ENCODE measurements around the gene FSD1L. TPM values are rescaled to one million over a fixed set of nuclear protein-coding genes. Genes with fewer than 3 reads are reported as not detected.

FSD1L gene
- polyA plus RNA-seq, 1 experiment = 0.81 TPM

DNA sequence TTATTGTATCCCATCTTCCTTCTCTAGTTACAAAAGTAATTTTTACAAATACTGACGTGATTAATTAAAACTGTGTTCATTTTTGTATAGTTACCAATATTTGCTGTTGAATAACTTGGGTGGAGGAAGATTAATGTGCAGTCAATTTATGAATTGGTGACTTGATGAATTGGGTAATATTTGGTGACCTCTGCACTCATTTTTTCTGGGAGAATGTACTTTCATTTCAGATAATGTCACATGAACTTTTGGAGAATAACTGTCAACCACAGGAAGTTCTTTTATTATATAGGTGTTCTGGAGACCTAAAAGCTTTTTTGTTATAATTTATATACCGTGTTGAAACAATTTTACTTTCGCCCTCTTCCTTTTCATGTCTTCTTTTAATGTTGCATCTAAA lies 83.7 kb downstream of the FSD1L start:
- TF ChIP-seq, protein P1, sequence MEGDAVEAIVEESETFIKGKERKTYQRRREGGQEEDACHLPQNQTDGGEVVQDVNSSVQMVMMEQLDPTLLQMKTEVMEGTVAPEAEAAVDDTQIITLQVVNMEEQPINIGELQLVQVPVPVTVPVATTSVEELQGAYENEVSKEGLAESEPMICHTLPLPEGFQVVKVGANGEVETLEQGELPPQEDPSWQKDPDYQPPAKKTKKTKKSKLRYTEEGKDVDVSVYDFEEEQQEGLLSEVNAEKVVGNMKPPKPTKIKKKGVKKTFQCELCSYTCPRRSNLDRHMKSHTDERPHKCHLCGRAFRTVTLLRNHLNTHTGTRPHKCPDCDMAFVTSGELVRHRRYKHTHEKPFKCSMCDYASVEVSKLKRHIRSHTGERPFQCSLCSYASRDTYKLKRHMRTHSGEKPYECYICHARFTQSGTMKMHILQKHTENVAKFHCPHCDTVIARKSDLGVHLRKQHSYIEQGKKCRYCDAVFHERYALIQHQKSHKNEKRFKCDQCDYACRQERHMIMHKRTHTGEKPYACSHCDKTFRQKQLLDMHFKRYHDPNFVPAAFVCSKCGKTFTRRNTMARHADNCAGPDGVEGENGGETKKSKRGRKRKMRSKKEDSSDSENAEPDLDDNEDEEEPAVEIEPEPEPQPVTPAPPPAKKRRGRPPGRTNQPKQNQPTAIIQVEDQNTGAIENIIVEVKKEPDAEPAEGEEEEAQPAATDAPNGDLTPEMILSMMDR (IDR thresholded peaks at IDR 0.05; ENCODE audit: insufficient read depth, low read depth, low read length) = no peak
- ChIA-PET CTCF (no interaction called here), POLR2A (no interaction called here)
- Histone ChIP-seq H3K4me3 (ENCODE audit: low read depth, low read length) (no peak overlapping the region), H3K36me3 (ENCODE audit: control insufficient read depth, insufficient read depth, low read length) (no peaks in the 10 kb centered on the region), H3K27me3 (ENCODE audit: control insufficient read depth, insufficient read depth, low read length) (no peaks in the 10 kb centered on the region)
- no peak for DNase-seq (ENCODE audit: low read depth)

DNA sequence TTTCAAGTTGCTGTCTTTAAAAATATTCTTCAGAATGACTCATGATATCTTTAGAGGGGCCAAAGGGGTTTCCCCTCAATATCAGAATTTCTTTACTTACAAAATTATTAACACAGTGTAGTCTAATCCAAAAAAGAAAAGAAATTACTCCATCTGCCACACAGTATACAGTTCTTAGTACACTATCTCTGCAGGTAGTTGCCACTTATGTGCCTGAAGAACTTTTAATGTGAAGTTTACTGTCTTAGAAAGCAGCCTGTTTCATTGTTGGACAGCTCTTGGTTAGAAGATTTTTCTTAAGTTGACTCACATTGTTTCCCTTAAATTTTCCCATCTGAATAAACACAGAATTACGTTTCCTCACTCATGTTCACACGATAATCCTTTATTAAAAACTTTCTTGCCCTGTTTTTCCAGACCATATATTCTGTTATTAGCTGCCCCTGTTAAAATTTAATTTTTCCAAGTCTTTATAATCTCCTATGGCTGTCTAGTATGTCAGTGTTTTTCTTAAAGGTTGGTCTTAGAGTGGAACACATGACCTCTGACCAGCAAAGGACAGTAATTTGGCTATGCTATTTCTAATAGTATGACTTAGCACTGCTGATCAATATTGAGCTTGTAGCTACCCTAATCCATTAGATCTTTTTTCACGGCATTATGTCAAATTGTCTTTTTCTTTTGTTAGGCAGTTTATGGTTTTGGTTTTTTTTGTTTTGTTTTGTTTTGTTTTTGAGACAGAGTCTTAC lies 88.3 kb downstream of the FSD1L start:
- DNase-seq (ENCODE audit: low read depth) = no peak
- POLR2A ChIA-PET = no interaction called here
- TF ChIP-seq, protein P1 (IDR thresholded peaks at IDR 0.05; ENCODE audit: insufficient read depth, low read depth, low read length) = no peak
- CTCF ChIA-PET = no interaction called here
- H3K4me3 ChIP-seq (ENCODE audit: low read depth, low read length) = no peak overlapping the region
- H3K27me3 ChIP-seq (ENCODE audit: control insufficient read depth, insufficient read depth, low read length) = no peaks in the 10 kb centered on the region
- no peaks in the 10 kb centered on the region for H3K36me3 ChIP-seq (ENCODE audit: control insufficient read depth, insufficient read depth, low read length)

DNA sequence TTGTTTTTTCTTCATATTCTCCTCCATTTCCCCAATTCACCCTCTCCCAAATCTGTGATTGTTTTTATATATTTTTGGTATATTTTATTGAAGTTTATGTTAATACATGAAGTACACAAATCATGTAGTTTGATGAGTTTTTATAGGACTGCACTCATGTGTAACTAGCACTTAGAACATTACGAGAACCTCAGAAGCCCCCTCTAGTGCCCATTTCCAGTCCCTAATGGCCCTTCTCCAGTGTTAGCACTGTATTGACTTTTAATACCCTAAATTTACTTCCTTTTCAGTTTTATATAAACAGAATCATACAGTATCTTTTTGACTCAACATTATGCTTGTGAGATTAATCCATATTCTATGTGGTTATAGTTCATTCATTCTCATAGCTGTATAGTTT lies 91.6 kb downstream of the FSD1L start:
- no peak overlapping the region for H3K4me3 ChIP-seq (ENCODE audit: low read depth, low read length)
- H3K27me3 ChIP-seq (ENCODE audit: control insufficient read depth, insufficient read depth, low read length) = no peaks in the 10 kb centered on the region
- no peaks in the 10 kb centered on the region for H3K36me3 ChIP-seq (ENCODE audit: control insufficient read depth, insufficient read depth, low read length)
- CTCF ChIA-PET = no interaction called here
- POLR2A ChIA-PET = no interaction called here
- TF ChIP-seq, protein P1 (IDR thresholded peaks at IDR 0.05; ENCODE audit: insufficient read depth, low read depth, low read length) = no peak
- DNase-seq (ENCODE audit: low read depth) = no peak

DNA sequence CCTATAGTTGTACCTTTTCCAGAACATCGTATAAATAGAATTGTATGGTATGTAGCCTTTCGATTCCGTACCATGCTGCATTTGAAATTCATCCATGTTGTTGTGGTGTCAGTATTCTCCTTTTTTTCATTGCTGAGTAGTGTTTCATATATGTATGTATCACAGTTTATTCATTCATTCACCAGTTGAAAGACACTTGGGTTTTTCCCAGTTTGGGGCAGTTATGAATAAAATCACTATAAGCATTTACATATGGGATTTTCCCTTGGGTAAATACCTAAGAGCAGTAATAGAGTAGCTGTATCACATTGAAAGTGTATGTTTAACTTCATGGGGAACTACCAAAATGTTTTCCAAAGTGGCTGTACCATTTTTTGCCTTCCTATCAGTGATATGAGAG lies 94.0 kb downstream of the FSD1L start:
- ChIA-PET POLR2A (no interaction called here), CTCF (no interaction called here)
- no peak for DNase-seq (ENCODE audit: low read depth)
- Histone ChIP-seq H3K4me3 (ENCODE audit: low read depth, low read length) (no peak overlapping the region), H3K36me3 (ENCODE audit: control insufficient read depth, insufficient read depth, low read length) (no peaks in the 10 kb centered on the region), H3K27me3 (ENCODE audit: control insufficient read depth, insufficient read depth, low read length) (no peaks in the 10 kb centered on the region)
- TF ChIP-seq, protein P1 (IDR thresholded peaks at IDR 0.05; ENCODE audit: insufficient read depth, low read depth, low read length) = no peak

DNA sequence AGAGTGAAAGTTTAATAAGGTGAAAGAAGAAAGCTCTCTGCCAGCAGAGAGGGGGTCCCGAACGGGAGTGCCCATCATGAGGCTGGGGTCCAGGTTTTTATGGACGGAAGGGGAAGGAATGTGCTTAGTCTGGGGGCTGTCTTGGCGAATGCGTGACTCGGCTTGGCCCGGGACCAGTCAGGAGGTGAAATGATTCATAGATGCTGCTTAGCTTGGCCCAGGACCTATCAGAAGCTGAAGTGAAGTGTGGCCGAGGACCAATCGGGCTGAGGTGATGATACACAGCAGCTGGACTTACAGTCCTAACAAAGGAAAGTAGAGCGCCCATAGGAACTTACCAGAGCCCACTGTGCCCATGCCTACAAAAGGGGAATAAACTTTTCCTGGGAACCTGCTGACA lies 106.2 kb downstream of the FSD1L start:
- DNase-seq (ENCODE audit: low read depth) = no peak
- Histone ChIP-seq H3K36me3 (ENCODE audit: control insufficient read depth, insufficient read depth, low read length) (no peaks in the 10 kb centered on the region), H3K4me3 (ENCODE audit: low read depth, low read length) (no peak overlapping the region), H3K27me3 (ENCODE audit: control insufficient read depth, insufficient read depth, low read length) (no peaks in the 10 kb centered on the region)
- TF ChIP-seq, protein P1 (IDR thresholded peaks at IDR 0.05; ENCODE audit: insufficient read depth, low read depth, low read length) = no peak
- ChIA-PET POLR2A (no interaction called here), CTCF (no interaction called here)

Data from BJ (cell line).